ENCODE results near the gene PDLIM4.

PDLIM4 gene

GRCh38 chr5:132268769-132269551 is 11.5 kb downstream of the PDLIM4 start:
- no peak for DNase-seq

GRCh38 chr5:132269635-132270334 is 12.3 kb downstream of the PDLIM4 start:
- no peak for DNase-seq

- no peak for DNase-seq
Measured at GRCh38 chr5:132270335-132270665, 12.8 kb downstream of the PDLIM4 start.

- DNase-seq = no peak
Measured at GRCh38 chr5:132270706-132271105, 13.2 kb downstream of the PDLIM4 start.

GRCh38 chr5:132271251-132272246 is 14.1 kb downstream of the PDLIM4 start:
- DNase-seq = peak; percentile 45

- peak; percentile 78 for DNase-seq
Measured at GRCh38 chr5:132272311-132273210, 15.1 kb downstream of the PDLIM4 start.

- no peak for DNase-seq
Measured at GRCh38 chr5:132273631-132274030, 16.1 kb downstream of the PDLIM4 start.

GRCh38 chr5:132274050-132274792 is 16.7 kb downstream of the PDLIM4 start:
- DNase-seq = no peak

- no peak for DNase-seq
Measured at GRCh38 chr5:132275367-132276220, 18.1 kb downstream of the PDLIM4 start.

GRCh38 chr5:132277256-132277655 is 19.8 kb downstream of the PDLIM4 start:
- DNase-seq = no peak

- DNase-seq = no peak
Measured at GRCh38 chr5:132277971-132278853, 20.7 kb downstream of the PDLIM4 start.

- no peak for DNase-seq
Measured at GRCh38 chr5:132279801-132280200, 22.3 kb downstream of the PDLIM4 start.

GRCh38 chr5:132280371-132281240 is 23.1 kb downstream of the PDLIM4 start:
- no peak for DNase-seq

- no peak for DNase-seq
Measured at GRCh38 chr5:132281856-132282614, 24.5 kb downstream of the PDLIM4 start.

GRCh38 chr5:132283423-132284043 is 26.0 kb downstream of the PDLIM4 start:
- peak; percentile 78 for DNase-seq

- no peak for DNase-seq
Measured at GRCh38 chr5:132289097-132289496, 31.6 kb downstream of the PDLIM4 start.

GRCh38 chr5:132291026-132291425 is 33.5 kb downstream of the PDLIM4 start:
- no peak for DNase-seq

Measured in hematopoietic multipotent progenitor cell treated with erythropoietin and hydrocortisone succinate and interleukin-3 and kit ligand, for 6 days (in vitro differentiated cells).